Measurements from ENCODE around the gene PLCB4.

PLCB4 gene

DNA sequence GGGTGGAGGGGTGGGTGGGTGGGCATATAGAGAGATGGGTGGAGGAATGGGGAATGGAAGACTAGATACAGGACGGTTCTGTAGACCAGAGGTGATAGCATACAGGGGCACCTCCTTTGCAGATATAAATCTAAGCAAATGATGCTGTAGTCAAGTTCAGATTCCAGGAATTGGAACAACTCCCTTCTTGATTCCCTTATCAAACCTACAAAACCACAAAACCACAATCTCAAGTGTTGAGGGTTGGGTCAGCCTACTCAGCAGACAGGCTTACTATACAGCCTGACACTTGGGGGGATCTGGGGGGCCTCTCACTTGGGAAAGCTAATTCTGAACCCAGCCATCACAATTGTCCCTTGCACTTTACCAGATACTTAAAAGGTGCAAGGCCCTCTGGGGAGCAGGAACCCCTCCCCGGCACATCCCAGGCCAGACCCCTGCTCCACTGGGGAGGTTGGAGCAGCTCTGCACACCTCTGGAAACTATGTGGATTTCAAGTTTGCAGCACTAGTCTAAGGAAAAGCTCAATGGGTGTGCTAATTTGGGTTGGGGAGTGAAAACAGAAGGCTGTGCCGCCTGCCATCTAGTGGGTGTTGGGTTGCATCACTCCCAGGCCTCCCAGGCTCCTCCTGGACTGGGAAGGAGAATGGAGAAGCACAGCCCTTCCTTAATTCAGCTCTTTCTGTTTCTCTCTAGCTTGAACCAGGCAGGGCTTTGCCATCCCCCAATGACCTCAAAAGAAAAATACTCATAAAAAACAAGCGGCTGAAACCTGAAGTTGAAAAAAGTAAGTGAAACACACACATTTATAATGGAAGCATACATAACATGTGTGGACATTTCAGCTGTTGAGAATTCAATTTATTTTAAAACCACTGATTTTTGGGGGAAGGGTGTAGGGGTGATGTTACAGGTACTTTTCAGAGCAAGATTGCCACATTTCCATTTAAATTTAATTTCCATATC lies 324.3 kb downstream of the PLCB4 start:
- Histone ChIP-seq H3K4me1 (ENCODE audit: control insufficient read depth, insufficient read depth, low read length) (peaks cover 37% of the 10 kb centered on the region), H3K36me3 (ENCODE audit: control insufficient read depth, insufficient read depth, low read length) (no peaks in the 10 kb centered on the region), H3K27me3 (ENCODE audit: control insufficient read depth, insufficient read depth, low read length) (no peaks in the 10 kb centered on the region), H3K9me3 (ENCODE audit: control insufficient read depth, low read length) (no peaks in the 10 kb centered on the region), H3K9ac (ENCODE audit: low read length) (no peak overlapping the region), H3K4me3 (ENCODE audit: low read length) (no peak overlapping the region)

DNA sequence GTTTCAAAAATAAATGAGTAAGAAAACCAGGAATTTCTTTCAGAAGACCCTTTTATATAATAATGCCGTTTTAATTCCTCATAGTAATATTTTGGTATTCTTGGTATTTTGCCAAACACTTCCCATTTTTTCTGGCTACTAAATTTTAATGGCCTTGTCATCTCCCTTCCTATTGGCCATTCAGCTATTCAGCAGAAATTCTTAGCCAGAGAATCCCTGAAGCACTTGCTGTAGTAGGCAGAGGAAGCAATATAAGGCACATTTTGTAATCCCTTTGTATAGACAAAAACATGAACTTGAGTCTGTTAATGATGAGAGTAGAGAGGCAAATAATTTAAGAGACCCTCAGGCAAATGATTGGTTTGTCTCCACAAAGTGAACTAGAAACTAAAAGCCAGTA lies 327.1 kb downstream of the PLCB4 start:
- no peaks in the 10 kb centered on the region for H3K36me3 ChIP-seq (ENCODE audit: control insufficient read depth, insufficient read depth, low read length)
- H3K9ac ChIP-seq (ENCODE audit: low read length), result no peak overlapping the region
- H3K9me3 ChIP-seq (ENCODE audit: control insufficient read depth, low read length), result no peaks in the 10 kb centered on the region
- H3K4me1 ChIP-seq (ENCODE audit: control insufficient read depth, insufficient read depth, low read length), result peaks cover 19% of the 10 kb centered on the region
- H3K27me3 ChIP-seq (ENCODE audit: control insufficient read depth, insufficient read depth, low read length), result no peaks in the 10 kb centered on the region
- no peak overlapping the region for H3K4me3 ChIP-seq (ENCODE audit: low read length)

DNA sequence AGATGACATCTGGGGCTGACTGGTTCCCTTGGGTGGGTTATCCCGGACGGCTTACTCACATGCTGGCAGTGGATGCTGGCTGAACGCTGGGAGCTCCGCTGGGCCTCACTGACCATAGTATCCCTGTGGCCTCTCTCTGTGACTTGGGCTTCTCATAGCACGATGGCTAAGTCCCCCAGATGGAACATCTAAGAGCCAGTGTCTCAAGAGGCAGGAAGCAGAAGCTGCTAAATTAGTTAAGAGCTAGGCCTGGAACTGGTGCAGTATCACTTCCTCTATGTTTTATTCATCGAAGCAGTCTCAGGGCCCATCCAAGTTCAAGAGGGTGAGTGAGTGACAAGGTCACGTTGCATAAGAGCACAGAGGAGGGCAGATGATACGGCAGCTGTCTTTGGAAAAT lies 329.0 kb downstream of the PLCB4 start:
- no peaks in the 10 kb centered on the region for H3K27me3 ChIP-seq (ENCODE audit: control insufficient read depth, insufficient read depth, low read length)
- H3K4me3 ChIP-seq (ENCODE audit: low read length), result no peak overlapping the region
- H3K4me1 ChIP-seq (ENCODE audit: control insufficient read depth, insufficient read depth, low read length), result peaks cover 7% of the 10 kb centered on the region
- no peaks in the 10 kb centered on the region for H3K36me3 ChIP-seq (ENCODE audit: control insufficient read depth, insufficient read depth, low read length)
- no peak overlapping the region for H3K9ac ChIP-seq (ENCODE audit: low read length)
- H3K9me3 ChIP-seq (ENCODE audit: control insufficient read depth, low read length), result no peaks in the 10 kb centered on the region

DNA sequence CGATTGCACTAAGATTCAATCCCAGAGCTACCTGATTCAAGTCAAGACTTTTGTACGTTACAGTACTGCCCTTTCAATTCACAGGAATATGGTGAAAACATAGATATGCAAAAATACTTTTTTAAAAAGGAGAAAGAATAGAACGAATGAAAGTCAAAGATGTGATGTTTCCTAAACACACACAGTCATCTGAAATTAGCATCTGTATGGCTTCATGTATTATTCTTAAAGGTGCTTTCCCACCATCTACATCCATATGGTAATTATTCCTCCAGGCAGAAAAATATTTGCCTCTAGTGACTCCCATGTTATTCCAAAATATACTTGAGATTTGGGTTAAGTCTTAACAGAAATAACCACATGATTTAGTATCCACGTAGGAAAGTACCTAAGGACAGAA lies 330.0 kb downstream of the PLCB4 start:
- H3K36me3 ChIP-seq (ENCODE audit: control insufficient read depth, insufficient read depth, low read length), result no peaks in the 10 kb centered on the region
- no peak overlapping the region for H3K9ac ChIP-seq (ENCODE audit: low read length)
- no peak overlapping the region for H3K4me3 ChIP-seq (ENCODE audit: low read length)
- no peaks in the 10 kb centered on the region for H3K4me1 ChIP-seq (ENCODE audit: control insufficient read depth, insufficient read depth, low read length)
- no peaks in the 10 kb centered on the region for H3K9me3 ChIP-seq (ENCODE audit: control insufficient read depth, low read length)
- no peaks in the 10 kb centered on the region for H3K27me3 ChIP-seq (ENCODE audit: control insufficient read depth, insufficient read depth, low read length)

DNA sequence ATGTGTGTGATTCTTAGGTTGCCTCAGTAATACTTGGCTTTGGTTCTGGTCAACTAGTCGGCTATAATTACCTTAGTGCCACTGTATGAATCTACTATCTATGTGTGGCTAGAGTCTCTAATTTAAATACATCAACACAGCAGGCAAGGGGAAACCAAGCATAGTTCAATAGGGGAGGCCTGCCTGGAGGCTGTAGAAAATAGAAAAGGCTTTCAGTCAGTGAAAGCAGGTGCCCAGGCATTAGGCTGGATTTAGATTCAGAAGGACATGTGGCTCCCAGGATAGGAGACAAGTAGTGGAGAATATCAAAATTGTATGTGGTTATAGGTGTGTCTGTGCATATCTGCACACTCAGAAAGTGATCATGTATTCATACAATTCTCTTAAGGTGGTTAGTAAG lies 330.4 kb downstream of the PLCB4 start:
- H3K9ac ChIP-seq (ENCODE audit: low read length), result no peak overlapping the region
- no peak overlapping the region for H3K4me3 ChIP-seq (ENCODE audit: low read length)
- H3K9me3 ChIP-seq (ENCODE audit: control insufficient read depth, low read length), result no peaks in the 10 kb centered on the region
- no peaks in the 10 kb centered on the region for H3K4me1 ChIP-seq (ENCODE audit: control insufficient read depth, insufficient read depth, low read length)
- no peaks in the 10 kb centered on the region for H3K27me3 ChIP-seq (ENCODE audit: control insufficient read depth, insufficient read depth, low read length)
- no peaks in the 10 kb centered on the region for H3K36me3 ChIP-seq (ENCODE audit: control insufficient read depth, insufficient read depth, low read length)

DNA sequence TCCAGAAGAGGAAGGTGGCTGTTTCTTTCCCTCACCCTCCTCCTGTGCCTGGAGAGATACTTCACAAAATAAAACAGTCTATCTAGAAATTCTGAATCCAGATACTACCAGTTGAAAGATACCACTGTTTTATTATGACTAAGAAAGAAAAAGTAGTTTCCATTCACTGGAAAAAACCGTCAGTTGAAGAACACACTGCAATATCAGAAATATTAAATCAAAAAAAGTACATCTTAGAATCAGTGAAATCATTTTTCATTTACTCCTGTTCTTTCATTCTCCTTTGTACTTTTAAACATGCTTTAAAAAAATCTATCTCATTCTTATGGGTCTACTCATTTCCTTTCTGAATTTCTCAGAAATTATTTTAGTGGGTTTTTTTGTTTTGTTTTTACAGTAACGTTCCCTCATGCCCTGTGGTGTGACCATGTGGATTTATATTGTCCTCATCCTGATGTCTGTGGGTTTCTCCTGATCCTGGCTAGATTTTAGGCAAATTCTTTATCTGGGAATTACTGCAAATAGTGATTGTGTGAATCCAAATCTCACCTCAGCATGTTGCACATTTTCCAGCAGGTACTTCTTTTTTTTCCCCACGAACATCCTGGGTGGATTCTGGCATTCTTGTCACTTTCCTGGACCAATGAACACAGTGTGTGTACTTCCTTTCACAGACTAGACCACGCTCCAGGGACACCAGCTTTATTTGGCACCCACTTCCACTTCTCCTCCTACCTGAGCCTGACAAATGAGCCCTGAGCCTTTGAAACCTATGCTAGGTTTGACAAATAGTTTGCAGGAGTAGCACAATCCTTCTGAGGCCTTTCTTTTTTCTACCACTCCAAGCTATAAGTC lies 331.5 kb downstream of the PLCB4 start:
- H3K36me3 ChIP-seq (ENCODE audit: control insufficient read depth, insufficient read depth, low read length), result no peaks in the 10 kb centered on the region

DNA sequence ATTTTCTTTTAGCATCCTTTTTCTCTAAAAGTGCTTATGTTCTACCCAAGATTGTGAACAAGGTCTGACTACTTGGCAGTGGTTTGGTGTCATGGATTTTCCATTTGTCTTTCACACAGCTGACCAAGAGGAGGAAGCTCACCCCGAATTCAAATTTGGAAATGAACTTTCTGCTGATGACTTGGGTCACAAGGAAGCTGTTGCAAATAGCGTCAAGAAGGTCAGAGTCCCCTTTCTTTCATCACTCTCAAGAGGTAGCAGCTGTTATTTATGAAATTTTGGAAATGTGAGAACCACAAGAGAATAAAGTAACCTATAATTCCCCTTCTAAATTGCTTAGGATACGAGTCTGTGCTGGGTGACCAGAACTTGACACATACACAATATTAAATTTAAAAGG lies 332.5 kb downstream of the PLCB4 start:
- no peaks in the 10 kb centered on the region for H3K4me1 ChIP-seq (ENCODE audit: control insufficient read depth, insufficient read depth, low read length)
- no peak overlapping the region for H3K9ac ChIP-seq (ENCODE audit: low read length)
- H3K9me3 ChIP-seq (ENCODE audit: control insufficient read depth, low read length), result no peaks in the 10 kb centered on the region
- H3K27me3 ChIP-seq (ENCODE audit: control insufficient read depth, insufficient read depth, low read length), result no peaks in the 10 kb centered on the region
- H3K36me3 ChIP-seq (ENCODE audit: control insufficient read depth, insufficient read depth, low read length), result no peaks in the 10 kb centered on the region
- H3K4me3 ChIP-seq (ENCODE audit: low read length), result no peak overlapping the region

More for the DNA sequence above, 331.5 kb downstream of the PLCB4 start:
- Histone ChIP-seq H3K27me3 (ENCODE audit: control insufficient read depth, insufficient read depth, low read length) (no peaks in the 10 kb centered on the region), H3K9ac (ENCODE audit: low read length) (no peak overlapping the region), H3K4me1 (ENCODE audit: control insufficient read depth, insufficient read depth, low read length) (no peaks in the 10 kb centered on the region), H3K9me3 (ENCODE audit: control insufficient read depth, low read length) (no peaks in the 10 kb centered on the region), H3K4me3 (ENCODE audit: low read length) (no peak overlapping the region)

DNA sequence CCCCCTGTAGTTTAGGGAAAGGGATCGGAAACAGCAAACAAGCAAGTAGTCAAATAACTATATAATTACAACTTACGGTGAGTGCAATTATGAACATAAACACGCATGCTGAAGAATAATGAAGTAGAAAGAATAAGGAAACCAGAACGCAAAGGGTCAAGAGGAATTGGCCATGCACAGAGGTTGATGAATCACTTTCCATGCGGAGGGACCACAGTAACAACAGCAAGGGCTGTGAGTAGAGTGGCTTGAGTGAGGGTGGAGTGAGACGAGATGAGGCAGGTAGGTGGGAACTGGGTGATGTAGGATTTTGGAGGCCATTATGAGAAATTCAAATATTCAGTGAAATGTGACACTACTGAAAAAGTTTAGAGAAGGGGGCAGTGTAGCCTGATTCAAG lies 333.3 kb downstream of the PLCB4 start:
- no peaks in the 10 kb centered on the region for H3K27me3 ChIP-seq (ENCODE audit: control insufficient read depth, insufficient read depth, low read length)
- no peaks in the 10 kb centered on the region for H3K9me3 ChIP-seq (ENCODE audit: control insufficient read depth, low read length)
- no peak overlapping the region for H3K4me3 ChIP-seq (ENCODE audit: low read length)
- no peak overlapping the region for H3K9ac ChIP-seq (ENCODE audit: low read length)
- H3K36me3 ChIP-seq (ENCODE audit: control insufficient read depth, insufficient read depth, low read length), result no peaks in the 10 kb centered on the region
- H3K4me1 ChIP-seq (ENCODE audit: control insufficient read depth, insufficient read depth, low read length), result no peaks in the 10 kb centered on the region

DNA sequence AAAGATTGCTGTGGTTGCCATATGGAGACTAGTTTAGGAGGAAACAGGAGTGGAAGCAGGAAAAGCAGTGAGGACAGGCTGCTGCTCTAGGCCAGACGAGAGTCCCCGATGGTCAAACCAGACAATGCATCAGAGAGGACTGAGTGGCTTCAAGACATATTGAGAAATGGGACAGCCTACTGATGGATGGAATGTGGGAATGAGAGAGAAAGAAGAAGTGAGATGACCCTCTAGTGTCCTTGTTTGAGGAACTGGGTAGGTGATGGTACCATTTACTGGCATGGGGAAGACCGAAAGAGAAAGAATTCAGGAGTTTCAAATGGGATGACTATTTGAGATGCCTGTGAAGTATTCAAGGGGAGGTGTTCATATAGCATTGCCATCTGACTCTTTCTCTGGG lies 333.7 kb downstream of the PLCB4 start:
- no peaks in the 10 kb centered on the region for H3K27me3 ChIP-seq (ENCODE audit: control insufficient read depth, insufficient read depth, low read length)
- no peaks in the 10 kb centered on the region for H3K9me3 ChIP-seq (ENCODE audit: control insufficient read depth, low read length)
- H3K9ac ChIP-seq (ENCODE audit: low read length), result no peak overlapping the region
- H3K4me1 ChIP-seq (ENCODE audit: control insufficient read depth, insufficient read depth, low read length), result no peaks in the 10 kb centered on the region
- H3K36me3 ChIP-seq (ENCODE audit: control insufficient read depth, insufficient read depth, low read length), result no peaks in the 10 kb centered on the region
- H3K4me3 ChIP-seq (ENCODE audit: low read length), result no peak overlapping the region

DNA sequence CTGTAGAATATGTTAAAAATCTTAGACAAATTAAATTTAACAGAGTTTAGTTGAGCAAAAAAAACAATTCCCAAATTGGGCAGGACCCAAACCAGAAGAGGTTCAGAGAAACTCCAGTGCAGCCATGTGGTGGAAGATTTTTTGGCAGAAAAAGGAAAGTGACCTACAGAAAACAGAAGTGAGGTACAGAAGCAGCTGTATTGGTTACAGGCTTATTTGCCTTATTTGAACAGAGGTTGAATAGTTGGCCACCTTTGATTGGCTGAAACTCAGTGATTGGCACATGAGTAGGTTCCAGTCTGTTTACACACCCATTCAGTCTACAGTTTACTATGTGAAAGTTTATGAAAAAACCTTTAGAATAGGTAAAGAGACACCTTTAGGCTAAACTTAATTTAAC lies 334.6 kb downstream of the PLCB4 start:
- H3K36me3 ChIP-seq (ENCODE audit: control insufficient read depth, insufficient read depth, low read length), result no peaks in the 10 kb centered on the region
- no peaks in the 10 kb centered on the region for H3K27me3 ChIP-seq (ENCODE audit: control insufficient read depth, insufficient read depth, low read length)
- H3K9me3 ChIP-seq (ENCODE audit: control insufficient read depth, low read length), result no peaks in the 10 kb centered on the region
- no peak overlapping the region for H3K9ac ChIP-seq (ENCODE audit: low read length)
- no peak overlapping the region for H3K4me3 ChIP-seq (ENCODE audit: low read length)
- H3K4me1 ChIP-seq (ENCODE audit: control insufficient read depth, insufficient read depth, low read length), result no peaks in the 10 kb centered on the region

DNA sequence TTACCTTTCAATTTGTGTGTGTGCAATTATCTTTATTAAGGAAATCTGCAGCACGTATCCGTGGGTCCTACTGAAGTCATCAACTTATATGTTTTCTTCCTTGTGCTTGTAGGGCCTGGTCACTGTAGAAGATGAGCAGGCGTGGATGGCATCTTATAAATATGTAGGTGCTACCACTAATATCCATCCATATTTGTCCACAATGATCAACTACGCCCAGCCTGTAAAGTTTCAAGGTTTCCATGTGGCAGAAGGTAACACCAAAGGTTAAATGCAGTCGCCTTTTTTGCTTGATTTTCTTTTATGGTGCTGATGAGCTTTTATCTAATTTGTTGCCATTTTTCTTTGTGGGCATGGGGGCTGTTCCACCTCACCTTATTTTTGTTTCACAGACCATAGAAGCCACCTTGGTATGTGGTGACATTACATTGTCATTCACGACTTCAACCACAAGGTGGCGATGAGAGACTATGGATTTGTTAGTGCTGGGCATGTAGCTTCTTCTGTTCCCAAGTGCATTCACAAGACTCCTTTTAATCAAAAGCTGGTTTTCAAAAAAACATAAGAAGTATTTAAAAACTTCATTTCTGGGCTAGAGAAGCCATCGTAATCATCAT lies 339.0 kb downstream of the PLCB4 start:
- H3K4me1 ChIP-seq (ENCODE audit: control insufficient read depth, insufficient read depth, low read length), result no peaks in the 10 kb centered on the region

More for the DNA sequence above, 339.0 kb downstream of the PLCB4 start:
- H3K9ac ChIP-seq (ENCODE audit: low read length), result no peak overlapping the region
- H3K27me3 ChIP-seq (ENCODE audit: control insufficient read depth, insufficient read depth, low read length), result no peaks in the 10 kb centered on the region
- H3K4me3 ChIP-seq (ENCODE audit: low read length), result no peak overlapping the region
- no peaks in the 10 kb centered on the region for H3K9me3 ChIP-seq (ENCODE audit: control insufficient read depth, low read length)
- no peaks in the 10 kb centered on the region for H3K36me3 ChIP-seq (ENCODE audit: control insufficient read depth, insufficient read depth, low read length)
